BE2C (cell line): ENCODE measurements around the gene STK33.

Experiments used
- DNase-seq: peaks from one replicate; pipeline ENCODE4 v3.0.0-alpha.2; 2020
- H3K27me3 ChIP-seq: fragments of 250-450 bp; sonication (Bioruptor Pico); 2 replicates; pipeline ENCODE4 v1.5.1; 2020; ENCODE audit warnings: mild to moderate bottlenecking
- H3K36me3 ChIP-seq: fragments of 250-450 bp; sonication (Bioruptor Pico); 2 replicates; pipeline ENCODE4 v1.5.1; 2020; ENCODE audit warnings: mild to moderate bottlenecking
- H3K4me1 ChIP-seq: fragments of 250-450 bp; sonication (Bioruptor Pico); 2 replicates; pipeline ENCODE4 v1.5.1; 2020
- H3K4me3 ChIP-seq: 2 replicates; pipeline ENCODE4 v1.5.1; 2011; ENCODE audit warnings: low read depth, low read length
- H3K9me3 ChIP-seq: fragments of 250-450 bp; sonication (Bioruptor Pico); 2 replicates; pipeline ENCODE4 v1.5.1; 2020
- CTCF ChIP-seq: IDR thresholded peaks from 2 replicates; pipeline ENCODE4 v1.5.1; 2012; ENCODE audit warnings: mild to moderate bottlenecking, low read depth, low read length

STK33 gene

GRCh38 chr11:8597182-8597581 lies 3.2 kb upstream of the STK33 start:
- no peak for DNase-seq

DNA sequence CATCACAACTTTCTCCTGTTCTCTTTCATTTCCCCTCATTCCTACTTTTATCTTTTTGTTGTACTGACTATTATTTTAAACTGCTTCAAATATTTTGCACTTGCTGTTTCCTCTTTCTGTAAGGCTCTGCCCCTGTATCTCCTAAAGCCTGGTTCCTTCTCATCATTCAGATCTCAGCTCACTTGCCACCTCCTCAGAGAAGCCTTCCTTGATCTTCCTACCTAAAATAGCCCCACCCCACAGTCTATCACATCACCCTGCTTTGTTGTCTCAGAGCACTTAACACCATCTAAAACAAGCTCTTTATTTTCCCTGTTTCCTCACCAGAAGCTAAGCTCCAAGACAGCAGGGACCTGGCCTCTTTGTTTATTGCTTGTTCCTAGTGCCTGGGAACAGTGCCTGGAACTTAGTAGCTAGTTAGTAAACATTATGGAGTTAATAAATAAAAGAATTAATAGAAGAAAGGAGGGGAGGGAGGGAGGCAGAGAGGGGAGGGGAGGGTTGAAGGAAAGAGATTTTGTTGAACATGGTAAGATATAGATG lies 2.5 kb upstream of the STK33 start:
- Histone ChIP-seq H3K36me3 (no peaks in the 10 kb centered on the region), H3K4me1 (no peaks in the 10 kb centered on the region), H3K27me3 (no peaks in the 10 kb centered on the region), H3K4me3 (no peak overlapping the region), H3K9me3 (no peaks in the 10 kb centered on the region)
- DNase-seq = no peak
- TF ChIP-seq CTCF = no peak

More at GRCh38 chr11:8597182-8597581, 3.2 kb upstream of the STK33 start:
- Histone ChIP-seq H3K4me3 (no peak overlapping the region), H3K27me3 (no peaks in the 10 kb centered on the region), H3K9me3 (no peaks in the 10 kb centered on the region), H3K36me3 (no peaks in the 10 kb centered on the region), H3K4me1 (no peaks in the 10 kb centered on the region)
- TF ChIP-seq CTCF = no peak

- DNase-seq = no peak
- H3K27me3 ChIP-seq = no peaks in the 10 kb centered on the region
- H3K4me3 ChIP-seq = peak overlapping the region; percentile 67
- no peak for TF ChIP-seq CTCF
- no peaks in the 10 kb centered on the region for H3K9me3 ChIP-seq
- H3K36me3 ChIP-seq = no peaks in the 10 kb centered on the region
- no peaks in the 10 kb centered on the region for H3K4me1 ChIP-seq
These were observed 573 bp downstream of the STK33 start for GRCh38 chr11:8593455-8593854.

- no peaks in the 10 kb centered on the region for H3K4me1 ChIP-seq
- TF ChIP-seq CTCF = no peak
- no peaks in the 10 kb centered on the region for H3K9me3 ChIP-seq
- no peak for DNase-seq
- H3K27me3 ChIP-seq = no peaks in the 10 kb centered on the region
- H3K36me3 ChIP-seq = no peaks in the 10 kb centered on the region
- no peak overlapping the region for H3K4me3 ChIP-seq
These were observed 6.1 kb downstream of the STK33 start for GRCh38 chr11:8587915-8588314.

DNA sequence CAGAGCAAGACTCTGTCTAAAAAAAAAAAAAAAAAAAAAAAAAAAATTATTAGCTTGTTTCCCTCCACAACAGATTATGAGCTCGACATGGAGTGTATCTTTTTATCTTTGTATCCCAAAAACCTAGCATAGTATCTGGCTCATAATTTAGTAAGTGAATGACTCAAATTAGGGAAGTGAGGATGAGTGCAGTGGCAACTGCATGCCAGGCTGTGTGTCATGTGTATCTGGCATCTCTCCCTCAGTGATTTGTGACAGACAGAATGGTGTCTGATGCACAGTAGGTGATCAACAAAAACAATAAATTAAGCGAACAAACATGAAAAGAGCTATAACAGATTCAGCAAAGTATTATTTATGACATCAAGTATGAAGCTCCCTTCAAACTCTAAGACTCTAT lies 7.2 kb downstream of the STK33 start:
- no peak for TF ChIP-seq CTCF
- Histone ChIP-seq H3K27me3 (no peaks in the 10 kb centered on the region), H3K36me3 (no peaks in the 10 kb centered on the region), H3K4me3 (no peak overlapping the region), H3K4me1 (no peaks in the 10 kb centered on the region), H3K9me3 (no peaks in the 10 kb centered on the region)
- no peak for DNase-seq

GRCh38 chr11:8586184-8586583 lies 7.8 kb downstream of the STK33 start:
- no peak for DNase-seq
- no peak for TF ChIP-seq CTCF
- H3K4me1 ChIP-seq = no peaks in the 10 kb centered on the region

More at GRCh38 chr11:8586184-8586583, 7.8 kb downstream of the STK33 start:
- Histone ChIP-seq H3K36me3 (no peaks in the 10 kb centered on the region), H3K4me3 (no peak overlapping the region), H3K27me3 (no peaks in the 10 kb centered on the region), H3K9me3 (no peaks in the 10 kb centered on the region)
